Ascending aorta (tissue), 2 donors: ENCODE data around the gene SAMD11. TPM values are rescaled to one million over a fixed set of nuclear protein-coding genes. Genes with fewer than 3 reads are reported as not detected.

Source experiments
- DNase-seq, 2 donors: peaks; one replicate each; pipeline ENCODE4 v3.0.0-alpha.2; 2019; ENCODE audit warnings: low spot score in 2 of 2
- H3K27ac ChIP-seq, 2 donors: fragments of 200-600 bp; sonication (generic); one replicate each; pipeline ENCODE4 v1.5.1; 2016 to 2017; ENCODE audit warnings: mild to moderate bottlenecking in 1 of 2
- H3K27me3 ChIP-seq: fragments of 200-600 bp; sonication (generic); one replicate; pipeline ENCODE4 v1.5.1; 2017
- H3K36me3 ChIP-seq, 2 donors: fragments of 200-600 bp; sonication (generic); one replicate each; pipeline ENCODE4 v1.5.1; 2016
- H3K4me1 ChIP-seq, 2 donors: fragments of 200-600 bp; sonication (generic); one replicate each; pipeline ENCODE4 v1.5.1; 2016 to 2017; ENCODE audit warnings: mild to moderate bottlenecking in 1 of 2
- H3K4me3 ChIP-seq, 2 donors: fragments of 200-600 bp; sonication (generic); one replicate each; pipeline ENCODE4 v1.5.1; 2016 to 2017; ENCODE audit warnings: mild to moderate bottlenecking in 1 of 2
- H3K9me3 ChIP-seq, 2 donors: fragments of 200-600 bp; sonication (generic); one replicate each; pipeline ENCODE4 v1.5.1; 2016
- intact Hi-C: fragments of 100-400 bp; cut with DNase I; formaldehyde crosslinking; loops from one replicate; pipeline ENCODE4 v1.15.1; 2023
- total RNA-seq: library from RNA; depleted of rRNA; stranded (reverse); fragments of >200 nt; gene quantifications from one replicate; pipeline ENCODE4 v1.1.0, GENCODE V29; 2016
- TF ChIP-seq, protein P1 (sequence below), 3 experiments: fragments of 200-600 bp in 2 of 3; fragments of 450-650 bp in 1 of 3; sonication (generic) in 2 of 3; IDR thresholded peaks; one replicate each; pipeline ENCODE4 v1.5.1; 2016 to 2019; ENCODE audit warnings: antibody characterized with exemption in 3 of 3, mild to moderate bottlenecking in 1 of 3, moderate library complexity in 1 of 3

Gene SAMD11
- total RNA-seq, 1 donor from 2014 or later, result 9.7 TPM

DNA sequence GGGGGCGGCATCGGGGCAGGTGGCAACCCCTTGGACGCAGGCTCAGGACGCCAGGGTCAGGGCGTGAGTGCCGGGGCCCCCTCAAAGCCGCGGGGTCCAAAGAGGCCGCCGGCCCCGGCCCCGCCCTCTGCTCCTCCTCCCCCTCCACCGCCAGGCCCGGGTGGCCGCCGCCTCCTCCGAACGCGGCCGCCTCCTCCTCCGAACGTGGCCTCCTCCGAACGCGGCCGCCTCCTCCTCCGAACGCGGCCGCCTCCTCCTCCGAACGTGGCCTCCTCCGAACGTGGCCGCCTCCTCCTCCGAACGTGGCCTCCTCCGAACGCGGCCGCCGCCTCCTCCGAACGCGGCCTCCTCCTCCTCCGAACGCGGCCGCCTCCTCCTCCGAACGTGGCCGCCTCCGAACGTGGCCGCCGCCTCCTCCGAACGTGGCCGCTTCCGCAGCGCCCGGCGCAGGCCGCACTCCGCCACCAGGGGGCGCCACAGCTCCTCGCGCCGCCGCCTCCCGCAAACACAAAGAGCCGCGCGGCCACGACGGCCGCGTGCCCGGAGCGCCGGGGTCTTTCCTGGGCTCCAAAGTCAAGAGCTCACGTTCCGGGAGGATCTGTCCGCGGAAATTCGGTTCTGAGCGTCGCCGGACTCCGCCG lies 19.3 kb upstream of the SAMD11 start:
- peak; percentile 8 to 89 for DNase-seq
- TF ChIP-seq, protein P1, sequence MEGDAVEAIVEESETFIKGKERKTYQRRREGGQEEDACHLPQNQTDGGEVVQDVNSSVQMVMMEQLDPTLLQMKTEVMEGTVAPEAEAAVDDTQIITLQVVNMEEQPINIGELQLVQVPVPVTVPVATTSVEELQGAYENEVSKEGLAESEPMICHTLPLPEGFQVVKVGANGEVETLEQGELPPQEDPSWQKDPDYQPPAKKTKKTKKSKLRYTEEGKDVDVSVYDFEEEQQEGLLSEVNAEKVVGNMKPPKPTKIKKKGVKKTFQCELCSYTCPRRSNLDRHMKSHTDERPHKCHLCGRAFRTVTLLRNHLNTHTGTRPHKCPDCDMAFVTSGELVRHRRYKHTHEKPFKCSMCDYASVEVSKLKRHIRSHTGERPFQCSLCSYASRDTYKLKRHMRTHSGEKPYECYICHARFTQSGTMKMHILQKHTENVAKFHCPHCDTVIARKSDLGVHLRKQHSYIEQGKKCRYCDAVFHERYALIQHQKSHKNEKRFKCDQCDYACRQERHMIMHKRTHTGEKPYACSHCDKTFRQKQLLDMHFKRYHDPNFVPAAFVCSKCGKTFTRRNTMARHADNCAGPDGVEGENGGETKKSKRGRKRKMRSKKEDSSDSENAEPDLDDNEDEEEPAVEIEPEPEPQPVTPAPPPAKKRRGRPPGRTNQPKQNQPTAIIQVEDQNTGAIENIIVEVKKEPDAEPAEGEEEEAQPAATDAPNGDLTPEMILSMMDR (IDR thresholded peaks at IDR 0.05), result peak; percentile 70 to 94 (median 88)
- intact Hi-C loops, result loop anchor here (1.0 to 2.0 kb wide), 2 partner anchors 17 to 34 kb away; no protein-coding TSS in a partner anchor

DNA sequence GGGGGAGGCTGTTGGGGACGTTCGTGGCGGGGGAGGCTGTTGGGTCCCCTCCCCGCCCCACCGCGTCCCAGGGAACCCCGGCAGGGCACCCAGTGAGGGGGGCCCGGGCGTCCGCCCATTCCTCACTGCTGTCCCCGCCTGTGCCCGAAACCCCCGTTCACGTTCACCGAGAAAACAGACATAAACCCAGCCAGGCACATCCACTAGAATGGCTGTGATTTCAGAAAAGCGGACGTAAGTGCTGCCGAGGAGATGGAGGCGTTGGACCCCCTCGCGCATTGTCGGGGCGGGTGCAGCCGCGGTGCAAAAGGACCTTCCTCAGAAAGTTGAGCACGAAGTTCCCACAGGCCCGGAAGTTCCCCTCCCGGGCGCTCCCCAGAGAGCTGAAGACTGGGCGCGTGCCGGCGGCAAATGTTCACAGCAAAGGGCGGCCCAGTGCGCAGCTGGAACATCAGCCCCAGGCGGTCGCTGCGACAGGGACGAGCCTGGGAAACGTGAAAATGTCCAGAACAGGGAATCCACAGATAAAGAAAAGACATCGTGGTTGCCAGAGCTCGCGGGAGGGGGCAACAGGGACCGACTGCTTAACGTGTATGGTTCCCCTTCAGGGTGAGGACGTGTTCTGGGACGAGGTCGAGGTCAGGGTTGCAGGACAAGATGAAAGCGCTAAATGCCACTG lies 18.5 kb upstream of the SAMD11 start:
- DNase-seq, result peak; percentile 6 to 74
- intact Hi-C loops, result loop anchor here (1.0 to 5.0 kb wide), 3 partner anchors 34 to 114 kb away; partner anchors contain the start of gene NOC2L
- Histone ChIP-seq H3K4me3 (peak overlapping the region; percentile 45 to 68), H3K36me3 (no peaks in the 10 kb centered on the region), H3K27me3 (no peaks in the 10 kb centered on the region), H3K4me1 (peaks cover 0 to 1% of the 10 kb centered on the region in 2 donors), H3K9me3 (no peaks in the 10 kb centered on the region), H3K27ac (peak overlapping the region in 1 of 2 donors; percentile 26)
- TF ChIP-seq, protein P1 (IDR thresholded peaks at IDR 0.05), result no peak

More for the DNA sequence above, 19.3 kb upstream of the SAMD11 start:
- Histone ChIP-seq H3K27me3 (no peaks in the 10 kb centered on the region), H3K4me3 (peak overlapping the region; percentile 45 to 68), H3K4me1 (no peaks in the 10 kb centered on the region), H3K36me3 (no peaks in the 10 kb centered on the region), H3K9me3 (no peaks in the 10 kb centered on the region), H3K27ac (peak overlapping the region in 1 of 2 donors; percentile 26)

DNA sequence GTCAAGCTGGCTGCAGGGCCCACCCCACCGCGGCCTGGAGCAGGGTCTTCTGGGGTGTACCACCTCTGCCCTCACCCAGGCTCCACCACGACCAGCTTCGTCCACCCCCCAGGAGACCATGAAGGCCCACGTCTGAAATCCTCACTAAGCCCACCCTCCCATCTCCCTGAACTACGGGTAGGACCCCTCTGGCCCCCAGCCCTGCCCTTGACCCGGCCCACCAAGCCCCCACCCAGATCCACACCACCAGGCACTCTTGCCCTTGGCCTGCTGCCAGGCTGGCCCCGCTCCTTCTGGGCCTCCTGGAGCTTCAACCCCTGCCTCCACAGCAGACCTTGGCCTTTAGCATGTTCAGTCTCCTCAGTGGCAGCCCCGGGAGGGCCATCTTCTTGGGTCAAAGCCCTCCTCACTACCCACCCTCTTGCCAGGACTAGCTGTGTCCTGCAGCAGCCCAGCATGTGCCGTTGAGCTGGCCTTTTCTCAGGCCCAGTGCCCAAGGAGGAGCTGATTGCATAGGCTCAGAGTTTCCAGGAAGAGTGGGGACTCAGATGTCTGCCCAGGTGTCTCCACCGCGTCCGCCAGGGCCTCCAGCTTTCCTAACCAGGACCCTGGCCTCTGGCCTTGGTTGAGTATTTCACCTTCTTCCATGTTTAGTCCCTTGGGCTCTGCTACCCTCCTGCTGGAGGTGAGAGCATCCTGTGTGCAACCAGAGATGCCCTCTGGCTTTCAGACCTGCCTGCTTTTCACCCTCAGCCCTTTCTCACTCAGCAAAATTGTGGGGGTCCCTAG lies 17.7 kb upstream of the SAMD11 start:
- peaks cover 0 to 3% of the 10 kb centered on the region in 2 donors for H3K4me1 ChIP-seq
- peak; percentile 7 to 65 for DNase-seq
- peak overlapping the region in 1 of 2 donors; percentile 26 for H3K27ac ChIP-seq

DNA sequence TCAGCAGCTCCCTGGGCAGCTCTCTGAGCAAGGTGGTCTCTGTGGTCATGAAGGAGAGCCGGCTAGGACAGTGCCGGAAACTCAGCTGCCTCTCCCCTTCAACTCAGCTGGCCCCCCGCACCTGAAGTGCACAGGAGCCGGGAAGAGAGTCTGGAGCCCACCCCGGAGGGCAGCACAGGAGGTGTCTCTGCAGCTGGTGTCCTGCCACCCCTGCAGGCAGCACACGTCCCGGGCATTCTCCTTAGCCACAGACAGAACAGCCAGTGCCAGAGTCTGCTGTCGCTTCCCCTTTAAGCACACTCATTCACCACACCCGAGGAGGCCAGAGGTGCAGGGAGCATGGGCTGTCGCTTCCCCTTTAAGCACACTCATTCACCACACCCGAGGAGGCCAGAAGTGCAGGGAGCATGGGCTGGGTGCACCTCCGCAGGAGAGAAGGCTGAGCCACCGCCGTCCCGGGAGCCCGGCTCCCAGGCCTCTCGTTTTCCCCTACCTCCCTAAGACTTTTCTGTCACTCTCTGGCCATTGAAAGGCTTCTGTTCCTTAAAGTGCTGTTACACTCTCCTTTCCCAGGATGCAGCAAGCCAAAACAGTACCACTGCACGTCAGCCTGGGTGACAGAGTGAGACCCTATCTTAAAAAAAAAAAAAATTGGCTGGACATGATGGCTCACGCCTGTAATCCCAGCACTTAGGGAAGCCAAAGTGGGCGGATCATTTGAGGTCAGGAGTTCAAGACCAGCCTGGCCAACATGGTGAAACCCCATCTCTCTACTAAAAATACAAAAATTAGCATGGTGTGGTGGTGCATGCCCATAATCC lies 16.9 kb upstream of the SAMD11 start:
- peak; percentile 21 to 75 for DNase-seq
- H3K4me3 ChIP-seq, result no peak overlapping the region
- H3K27me3 ChIP-seq, result no peaks in the 10 kb centered on the region
- H3K36me3 ChIP-seq, result no peaks in the 10 kb centered on the region
- TF ChIP-seq, protein P1 (IDR thresholded peaks at IDR 0.05), result no peak
- peaks cover 0 to 3% of the 10 kb centered on the region in 2 donors for H3K4me1 ChIP-seq
- intact Hi-C loops, result loop anchor here (5.0 kb wide), 1 partner anchor 50 kb away; the partner anchor contains the start of gene NOC2L
- no peaks in the 10 kb centered on the region for H3K9me3 ChIP-seq
- H3K27ac ChIP-seq, result no peak overlapping the region

More for the DNA sequence above, 17.7 kb upstream of the SAMD11 start:
- TF ChIP-seq, protein P1 (IDR thresholded peaks at IDR 0.05), result no peak
- intact Hi-C loops, result loop anchor here (1.0 to 5.0 kb wide), 3 partner anchors 33 to 113 kb away; partner anchors contain the start of gene NOC2L
- no peaks in the 10 kb centered on the region for H3K9me3 ChIP-seq
- H3K36me3 ChIP-seq, result no peaks in the 10 kb centered on the region
- H3K4me3 ChIP-seq, result peak overlapping the region in 1 of 2 donors; percentile 68
- no peaks in the 10 kb centered on the region for H3K27me3 ChIP-seq
